Mesenchymal stem cell (in vitro differentiated cells and primary cell): ENCODE results near the gene USP11.

Experiments used
- DNase-seq: peaks from one replicate; pipeline ENCODE4 v3.0.0-alpha.2; 2013
- H2AFZ ChIP-seq: one replicate; pipeline ENCODE4 v1.6.1; 2013; ENCODE audit warnings: low read depth, mild to moderate bottlenecking, control low read depth, inconsistent platforms, low read length, moderate library complexity
- H2AK5ac ChIP-seq: 2 replicates; pipeline ENCODE4 v1.6.1; 2013; ENCODE audit warnings: low read length, moderate library complexity, mild to moderate bottlenecking, inconsistent platforms; ENCODE audit not compliant: severe bottlenecking
- H2BK120ac ChIP-seq: one replicate; pipeline ENCODE4 v1.6.1; 2013; ENCODE audit warnings: low read depth, mild to moderate bottlenecking, inconsistent platforms, low read length, moderate library complexity
- H2BK12ac ChIP-seq, 2 experiments: one replicate each; pipeline ENCODE4 v1.6.1; 2013; ENCODE audit warnings: inconsistent platforms in 2 of 2, low read length in 2 of 2, mild to moderate bottlenecking in 2 of 2, moderate library complexity in 2 of 2, control low read depth in 1 of 2
- H2BK15ac ChIP-seq: one replicate; pipeline ENCODE4 v1.6.1; 2013; ENCODE audit warnings: mild to moderate bottlenecking, low read depth, inconsistent platforms; ENCODE audit not compliant: poor library complexity, severe bottlenecking
- H2BK5ac ChIP-seq: 2 replicates; pipeline ENCODE4 v1.6.1; 2013; ENCODE audit warnings: low read depth, mild to moderate bottlenecking, low read length, control low read depth, inconsistent platforms; ENCODE audit not compliant: poor library complexity, severe bottlenecking
- H3K14ac ChIP-seq, 2 experiments: one replicate each; pipeline ENCODE4 v1.6.1; 2013; ENCODE audit warnings: inconsistent platforms in 2 of 2, low read length in 2 of 2, control low read depth in 1 of 2, mild to moderate bottlenecking in 1 of 2, moderate library complexity in 1 of 2
- H3K18ac ChIP-seq, 2 experiments: one replicate each; pipeline ENCODE4 v1.6.1; 2013; ENCODE audit warnings: inconsistent platforms in 2 of 2, low read length in 2 of 2, control low read depth in 1 of 2, low read depth in 1 of 2, mild to moderate bottlenecking in 1 of 2
- H3K23ac ChIP-seq, 2 experiments: one replicate each; pipeline ENCODE4 v1.6.1; 2013; ENCODE audit warnings: inconsistent platforms in 2 of 2, low read length in 2 of 2, mild to moderate bottlenecking in 2 of 2, moderate library complexity in 2 of 2, control low read depth in 1 of 2
- H3K27ac ChIP-seq: 2 replicates; pipeline ENCODE4 v1.5.1; 2013; ENCODE audit warnings: mild to moderate bottlenecking, moderate library complexity, low read length, control low read depth, inconsistent platforms; ENCODE audit not compliant: poor library complexity, severe bottlenecking
- H3K27me3 ChIP-seq, 2 experiments: 2 replicates each; pipeline versions ENCODE4 v1.6.1 to v1.7.0; 2013; ENCODE audit warnings: low read length in 2 of 2, mild to moderate bottlenecking in 2 of 2, moderate library complexity in 2 of 2, control low read depth in 1 of 2, inconsistent platforms in 1 of 2; ENCODE audit not compliant: control insufficient read depth in 1 of 2, insufficient read depth in 1 of 2
- H3K36me3 ChIP-seq, 2 experiments: 2 replicates each; pipeline versions ENCODE4 v1.6.1 to v1.7.0; 2013; ENCODE audit warnings: low read length in 2 of 2, control low read depth in 1 of 2, inconsistent platforms in 1 of 2, low read depth in 1 of 2, mild to moderate bottlenecking in 1 of 2; ENCODE audit not compliant: insufficient read depth in 2 of 2, control insufficient read depth in 1 of 2
- H3K4ac ChIP-seq, 2 experiments: one replicate each; pipeline ENCODE4 v1.6.1; 2013; ENCODE audit warnings: inconsistent platforms in 2 of 2, low read length in 2 of 2, mild to moderate bottlenecking in 2 of 2, moderate library complexity in 2 of 2, control low read depth in 1 of 2, low read depth in 1 of 2
- H3K4me1 ChIP-seq: 2 replicates; pipeline ENCODE4 v1.6.1; 2013; ENCODE audit warnings: low read depth, low read length, control low read depth; ENCODE audit not compliant: control insufficient read depth, insufficient read depth
- H3K4me2 ChIP-seq: 2 replicates; pipeline ENCODE4 v1.6.1; 2013; ENCODE audit warnings: low read length, mild to moderate bottlenecking, inconsistent platforms; ENCODE audit not compliant: poor library complexity, severe bottlenecking
- H3K4me3 ChIP-seq, 2 experiments: 2 replicates each; pipeline versions ENCODE4 v1.5.1 to v1.7.0; 2013; ENCODE audit warnings: low read length in 2 of 2, mild to moderate bottlenecking in 2 of 2, control low read depth in 1 of 2, low read depth in 1 of 2; ENCODE audit not compliant: insufficient read depth in 1 of 2
- H3K79me1 ChIP-seq: replicated peaks from 2 replicates; pipeline ENCODE4 v1.6.1; 2013; ENCODE audit warnings: mild to moderate bottlenecking, control low read depth, low read length, inconsistent platforms; ENCODE audit not compliant: poor library complexity, severe bottlenecking
- H3K9ac ChIP-seq: 2 replicates; pipeline ENCODE4 v1.7.0; 2013; ENCODE audit warnings: mild to moderate bottlenecking, low read length, moderate library complexity
- H3K9me3 ChIP-seq: 2 replicates; pipeline ENCODE4 v1.7.0; 2013; ENCODE audit warnings: mild to moderate bottlenecking, low read length; ENCODE audit not compliant: control insufficient read depth
- H4K8ac ChIP-seq: one replicate; pipeline ENCODE4 v1.6.1; 2013; ENCODE audit warnings: inconsistent platforms, mild to moderate bottlenecking, low read length, moderate library complexity
- H4K91ac ChIP-seq: one replicate; pipeline ENCODE4 v1.6.1; 2013; ENCODE audit warnings: mild to moderate bottlenecking, low read length, inconsistent platforms
- WGBS: methylation state at CpG from one replicate; pipeline ENCODE4 v1.1.7; 2013; ENCODE audit warnings: mixed read lengths; 5-methylcytosine and 5-hydroxymethylcytosine counted together

USP11 gene

DNA sequence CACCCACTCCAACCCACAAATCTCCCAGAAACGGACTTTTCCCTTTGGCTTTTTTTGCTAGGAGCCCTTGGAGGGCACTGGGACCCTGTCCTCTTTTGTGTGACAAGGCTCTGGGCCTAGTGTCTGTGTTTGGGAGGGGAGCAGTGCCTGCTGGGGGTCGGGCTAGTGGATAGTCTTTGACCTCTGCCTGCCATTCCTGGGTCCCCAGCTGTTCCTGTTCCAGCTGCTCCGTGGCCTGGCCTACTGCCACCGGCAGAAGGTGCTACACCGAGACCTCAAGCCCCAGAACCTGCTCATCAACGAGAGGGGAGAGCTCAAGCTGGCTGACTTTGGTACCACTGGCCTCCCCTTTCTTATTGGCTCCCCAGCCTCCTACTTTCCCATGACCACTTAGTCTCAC is 6.7 kb upstream of the USP11 start:
- H3K4me2 ChIP-seq, result no peak overlapping the region
- no peaks in the 10 kb centered on the region for H3K4me1 ChIP-seq
- H3K27me3 ChIP-seq, result no peaks in the 10 kb centered on the region
- H2AFZ ChIP-seq, result no peak overlapping the region
- no peak overlapping the region for H2AK5ac ChIP-seq
- H3K23ac ChIP-seq, result no peak overlapping the region
- WGBS, result 97% methylated on average over 5 of the region's 6 CpGs
- H3K9me3 ChIP-seq, result no peaks in the 10 kb centered on the region
- H3K9ac ChIP-seq, result no peak overlapping the region
- no peak overlapping the region for H3K18ac ChIP-seq
- H3K36me3 ChIP-seq, result peaks cover 65 to 66% of the 10 kb centered on the region in 2 experiments
- no peak overlapping the region for H3K4me3 ChIP-seq
- H4K8ac ChIP-seq, result no peak overlapping the region
- no peak overlapping the region for H3K14ac ChIP-seq
- no peak overlapping the region for H2BK5ac ChIP-seq
- no peak overlapping the region for H2BK12ac ChIP-seq
- no peak overlapping the region for H3K4ac ChIP-seq
- H3K27ac ChIP-seq, result no peak overlapping the region
- DNase-seq, result no peak
- no peak overlapping the region for H2BK120ac ChIP-seq
- peaks cover 21% of the 10 kb centered on the region for H3K79me1 ChIP-seq
- H4K91ac ChIP-seq, result no peak overlapping the region
- H2BK15ac ChIP-seq, result no peak overlapping the region

DNA sequence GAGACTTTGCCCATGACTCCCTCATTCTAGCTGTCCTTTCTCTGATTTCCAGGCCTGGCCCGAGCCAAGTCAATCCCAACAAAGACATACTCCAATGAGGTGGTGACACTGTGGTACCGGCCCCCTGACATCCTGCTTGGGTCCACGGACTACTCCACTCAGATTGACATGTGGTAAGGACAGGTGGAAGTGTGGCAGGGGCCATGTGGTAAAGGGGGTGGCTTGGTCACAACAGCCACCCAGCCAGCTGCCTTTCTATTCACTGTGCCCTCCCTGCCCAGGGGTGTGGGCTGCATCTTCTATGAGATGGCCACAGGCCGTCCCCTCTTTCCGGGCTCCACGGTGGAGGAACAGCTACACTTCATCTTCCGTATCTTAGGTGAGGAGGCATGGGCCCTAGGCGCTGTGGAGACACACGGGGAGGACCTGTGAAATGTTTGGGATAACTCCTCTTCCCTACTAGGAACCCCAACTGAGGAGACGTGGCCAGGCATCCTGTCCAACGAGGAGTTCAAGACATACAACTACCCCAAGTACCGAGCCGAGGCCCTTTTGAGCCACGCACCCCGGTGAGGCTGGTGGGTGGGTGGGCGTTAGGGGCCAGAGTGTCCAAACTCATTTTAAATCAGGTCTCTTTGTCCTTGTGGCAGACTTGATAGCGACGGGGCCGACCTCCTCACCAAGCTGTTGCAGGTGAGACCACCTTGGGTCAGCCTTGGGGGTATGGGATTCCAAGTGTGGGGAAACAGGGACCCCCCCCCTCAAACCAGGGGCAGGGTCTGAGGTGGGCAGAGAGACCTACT is 6.1 kb upstream of the USP11 start:
- no peak overlapping the region for H2AK5ac ChIP-seq
- H4K91ac ChIP-seq, result no peak overlapping the region
- no peak overlapping the region for H4K8ac ChIP-seq
- no peaks in the 10 kb centered on the region for H3K9me3 ChIP-seq
- no peak overlapping the region for H3K14ac ChIP-seq
- WGBS, result 99% methylated on average over 9 of the region's 19 CpGs
- H3K79me1 ChIP-seq, result peaks cover 21% of the 10 kb centered on the region
- H2BK15ac ChIP-seq, result no peak overlapping the region
- H3K4me3 ChIP-seq, result no peak overlapping the region
- H2BK12ac ChIP-seq, result no peak overlapping the region
- no peaks in the 10 kb centered on the region for H3K4me1 ChIP-seq
- no peak overlapping the region for H3K27ac ChIP-seq
- H3K4me2 ChIP-seq, result no peak overlapping the region
- H2BK5ac ChIP-seq, result no peak overlapping the region
- H2BK120ac ChIP-seq, result no peak overlapping the region
- H3K18ac ChIP-seq, result no peak overlapping the region
- H3K36me3 ChIP-seq, result peaks cover 65 to 66% of the 10 kb centered on the region in 2 experiments
- H3K9ac ChIP-seq, result no peak overlapping the region
- H3K4ac ChIP-seq, result no peak overlapping the region
- no peak overlapping the region for H3K23ac ChIP-seq
- DNase-seq, result no peak
- H3K27me3 ChIP-seq, result no peaks in the 10 kb centered on the region
- H2AFZ ChIP-seq, result no peak overlapping the region

DNA sequence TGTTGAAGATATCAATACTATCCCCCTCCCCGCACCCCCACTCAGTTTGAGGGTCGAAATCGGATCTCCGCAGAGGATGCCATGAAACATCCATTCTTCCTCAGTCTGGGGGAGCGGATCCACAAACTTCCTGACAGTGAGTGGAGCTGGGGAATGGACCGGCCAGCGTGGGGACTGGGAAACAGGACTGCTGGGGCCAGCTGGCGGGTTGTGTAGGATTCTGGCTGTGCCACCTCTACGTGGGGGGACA is 5.5 kb upstream of the USP11 start:
- no peak overlapping the region for H3K4me3 ChIP-seq
- no peak overlapping the region for H3K4ac ChIP-seq
- H3K23ac ChIP-seq, result no peak overlapping the region
- no peak overlapping the region for H3K4me2 ChIP-seq
- H2BK12ac ChIP-seq, result no peak overlapping the region
- H4K8ac ChIP-seq, result no peak overlapping the region
- H3K14ac ChIP-seq, result no peak overlapping the region
- no peak overlapping the region for H4K91ac ChIP-seq
- peaks cover 0 to 3% of the 10 kb centered on the region in 2 experiments for H3K27me3 ChIP-seq
- no peak overlapping the region for H2BK15ac ChIP-seq
- H3K79me1 ChIP-seq, result peaks cover 21% of the 10 kb centered on the region
- no peak overlapping the region for H2AK5ac ChIP-seq
- WGBS, result 94% methylated on average over 6 of the region's 9 CpGs
- DNase-seq, result no peak
- no peak overlapping the region for H2AFZ ChIP-seq
- H3K9ac ChIP-seq, result no peak overlapping the region
- H3K4me1 ChIP-seq, result no peaks in the 10 kb centered on the region
- no peak overlapping the region for H2BK5ac ChIP-seq
- no peak overlapping the region for H3K18ac ChIP-seq
- H2BK120ac ChIP-seq, result no peak overlapping the region
- peaks cover 62 to 66% of the 10 kb centered on the region in 2 experiments for H3K36me3 ChIP-seq
- no peak overlapping the region for H3K27ac ChIP-seq
- no peaks in the 10 kb centered on the region for H3K9me3 ChIP-seq

DNA sequence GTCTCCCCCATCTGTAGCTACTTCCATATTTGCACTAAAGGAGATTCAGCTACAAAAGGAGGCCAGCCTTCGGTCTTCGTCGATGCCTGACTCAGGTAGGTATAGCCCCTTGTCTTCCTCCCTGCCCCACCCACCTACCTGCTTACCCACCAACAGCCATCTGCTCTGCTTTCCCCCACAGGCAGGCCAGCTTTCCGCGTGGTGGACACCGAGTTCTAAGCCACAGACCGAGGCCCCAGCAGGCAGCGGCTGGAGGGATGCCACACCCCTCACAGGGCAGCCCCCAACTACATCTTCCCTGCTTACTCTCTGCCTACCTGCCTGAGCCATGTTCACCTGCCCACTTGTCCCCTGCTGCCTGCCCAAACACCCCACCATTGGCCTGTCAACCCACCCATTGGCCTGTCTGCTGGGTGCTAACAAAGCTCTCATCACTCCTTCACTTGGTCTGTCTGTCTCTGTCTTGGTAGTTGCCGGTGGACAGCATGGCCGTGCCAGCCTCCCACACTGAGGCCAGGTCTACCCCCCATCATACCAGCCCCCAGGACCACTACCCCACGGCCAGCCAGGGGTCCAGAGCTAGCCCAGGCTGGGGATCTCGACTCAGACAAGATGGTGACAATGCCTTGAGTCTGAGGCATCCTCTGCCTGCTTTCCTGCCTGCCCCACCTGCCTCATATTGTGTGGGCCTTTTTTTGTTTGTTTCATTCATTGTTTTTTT is 4.1 kb upstream of the USP11 start:
- no peak for DNase-seq
- over 99% methylated on average over 9 of the region's 12 CpGs for WGBS
- Histone ChIP-seq H2BK12ac (no peak overlapping the region), H3K27ac (no peak overlapping the region), H3K4me2 (no peak overlapping the region), H4K8ac (no peak overlapping the region), H3K4me3 (no peak overlapping the region), H3K4me1 (peaks cover 2% of the 10 kb centered on the region), H3K27me3 (peaks cover 0 to 10% of the 10 kb centered on the region in 2 experiments), H2AFZ (no peak overlapping the region), H3K14ac (no peak overlapping the region), H2BK5ac (no peak overlapping the region), H4K91ac (no peak overlapping the region), H3K9me3 (no peaks in the 10 kb centered on the region), H2AK5ac (no peak overlapping the region), H3K4ac (no peak overlapping the region), H2BK120ac (no peak overlapping the region), H3K9ac (no peak overlapping the region), H3K18ac (no peak overlapping the region), H3K36me3 (peaks cover 51 to 58% of the 10 kb centered on the region in 2 experiments), H3K79me1 (peaks cover 19% of the 10 kb centered on the region), H2BK15ac (no peak overlapping the region), H3K23ac (no peak overlapping the region)
